NCI-H82 (cell line): ENCODE measurements around the gene POLRMT.
"Not testable (repeated sequence)": the region's sequence is repeated elsewhere in the genome, so short reads cannot be mapped to it uniquely, and the experiment has no call there.

ENCODE experiments used
- DNase-seq: peaks from one replicate; lab custom pipeline; 2025; lab: John Stamatoyannopoulos, UW

POLRMT gene

DNA sequence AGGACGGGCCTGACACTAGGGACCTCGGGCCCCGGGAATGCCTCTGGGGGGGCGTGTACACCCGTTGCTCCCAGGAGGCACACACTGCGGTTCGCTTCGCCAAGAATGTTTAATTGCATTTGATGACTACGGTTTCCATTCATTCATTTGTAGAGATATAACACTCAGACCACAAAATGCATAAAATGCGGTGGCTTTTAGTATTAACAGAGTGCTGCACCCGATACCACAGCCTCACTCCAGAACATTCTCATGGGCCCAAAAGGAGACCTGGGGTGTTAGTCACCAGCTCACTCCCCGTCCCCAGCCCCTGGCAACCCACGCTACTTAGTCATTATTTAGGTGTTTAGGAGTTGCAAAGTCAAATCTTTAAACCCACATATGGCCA, 21.9 kb downstream of the POLRMT start:
- no peak for DNase-seq

GRCh38 chr19:610801-611480, 22.4 kb downstream of the POLRMT start:
- DNase-seq: peak; percentile 87

DNA sequence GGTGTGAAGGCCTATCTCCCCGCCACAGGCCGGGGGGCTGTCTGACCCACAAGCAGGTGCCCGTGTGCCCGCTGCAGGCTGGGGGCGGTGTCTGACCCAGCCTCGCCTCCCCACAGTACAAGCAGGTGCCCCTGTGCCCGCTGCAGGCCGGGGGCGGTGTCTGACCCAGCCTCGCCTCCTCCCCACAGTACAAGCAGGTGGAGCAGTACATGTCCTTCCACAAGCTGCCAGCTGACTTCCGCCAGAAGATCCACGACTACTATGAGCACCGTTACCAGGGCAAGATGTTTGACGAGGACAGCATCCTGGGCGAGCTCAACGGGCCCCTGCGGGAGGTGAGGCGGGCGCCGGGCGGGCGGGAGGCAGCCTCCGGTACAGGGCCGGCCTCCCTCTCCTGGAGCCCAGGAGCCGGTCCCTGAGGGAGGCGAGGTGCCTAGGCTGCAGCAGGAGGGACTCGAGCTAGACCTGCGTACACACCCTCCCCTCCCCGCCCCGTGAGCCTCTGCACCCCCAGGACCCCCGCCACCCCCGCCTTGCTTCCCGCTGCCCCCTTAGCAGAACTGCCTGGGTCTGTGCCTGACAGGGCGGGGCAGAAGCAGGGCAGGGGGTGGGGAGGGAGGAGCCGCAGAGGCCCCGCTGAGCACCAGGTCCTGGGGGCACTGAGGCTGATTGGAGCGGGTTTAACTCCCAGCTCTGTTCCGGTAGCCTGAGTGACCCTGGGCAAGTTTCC, 23.1 kb downstream of the POLRMT start:
- DNase-seq: no peak

GRCh38 chr19:609004-609346, 24.4 kb downstream of the POLRMT start:
- no peak for DNase-seq

GRCh38 chr19:608155-609003, 25.0 kb downstream of the POLRMT start:
- no peak for DNase-seq

- DNase-seq: no peak
Measured at GRCh38 chr19:607301-608154, 25.8 kb downstream of the POLRMT start.

DNA sequence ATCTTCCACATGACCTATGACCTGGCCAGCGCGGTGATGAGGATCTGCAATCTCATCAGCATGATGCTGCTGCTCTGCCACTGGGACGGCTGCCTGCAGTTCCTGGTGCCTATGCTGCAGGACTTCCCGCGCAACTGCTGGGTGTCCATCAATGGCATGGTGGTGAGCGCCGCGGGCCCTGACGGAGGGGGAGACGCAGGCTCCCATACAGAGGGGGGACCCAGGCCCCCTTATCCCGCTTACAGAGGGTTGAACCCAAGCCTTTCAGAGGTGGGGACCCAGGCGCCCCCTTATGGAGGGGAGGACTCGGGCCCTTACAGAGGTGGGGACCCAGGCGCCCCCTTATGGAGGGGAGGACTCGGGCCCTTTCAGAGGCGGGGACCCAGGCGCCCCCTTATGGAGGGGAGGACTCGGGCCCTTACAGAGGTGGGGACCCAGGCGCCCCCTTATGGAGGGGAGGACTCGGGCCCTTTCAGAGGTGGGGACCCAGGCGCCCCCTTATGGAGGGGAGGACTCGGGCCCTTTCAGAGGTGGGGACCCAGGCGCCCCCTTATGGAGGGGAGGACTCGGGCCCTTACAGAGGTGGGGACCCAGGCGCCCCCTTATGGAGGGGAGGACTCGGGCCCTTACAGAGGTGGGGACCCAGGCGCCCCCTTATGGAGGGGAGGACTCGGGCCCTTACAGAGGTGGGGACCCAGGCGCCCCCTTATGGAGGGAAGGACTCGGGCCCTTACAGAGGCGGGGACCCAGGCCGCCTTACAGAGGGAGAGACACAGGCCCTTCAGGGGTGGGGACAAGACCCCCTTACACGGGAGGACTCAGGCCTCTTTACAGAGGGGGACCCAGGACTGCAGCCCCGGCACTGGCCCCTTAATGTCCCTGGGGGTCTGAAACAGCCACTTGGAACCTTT, 28.0 kb downstream of the POLRMT start:
- peak; percentile 63 for DNase-seq

DNA sequence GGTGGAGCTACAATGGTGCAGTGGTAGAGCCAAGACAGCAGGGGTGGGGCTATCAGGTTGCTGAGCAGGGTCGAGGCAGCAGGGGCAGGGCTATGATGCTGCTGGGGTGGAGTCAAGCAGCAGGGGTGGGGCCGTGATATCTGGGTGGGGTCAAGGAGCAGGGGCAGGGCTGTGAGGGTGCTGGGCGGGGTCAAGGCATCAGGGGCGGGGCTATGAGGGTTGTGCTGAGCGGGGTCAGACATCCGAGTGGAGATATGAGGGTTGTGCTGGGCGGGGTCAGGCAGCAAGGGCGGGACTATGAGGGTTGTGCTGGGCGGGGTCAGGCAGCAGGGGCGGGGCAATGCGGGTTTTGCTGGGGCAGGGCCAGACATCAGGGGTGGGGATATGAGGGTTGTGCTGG, 29.0 kb downstream of the POLRMT start:
- DNase-seq: peak; percentile 68

GRCh38 chr19:603779-604178, 29.6 kb downstream of the POLRMT start:
- not testable (repeated sequence) for DNase-seq

- DNase-seq: not testable (repeated sequence)
Measured at GRCh38 chr19:603302-603639, 30.1 kb downstream of the POLRMT start.

DNA sequence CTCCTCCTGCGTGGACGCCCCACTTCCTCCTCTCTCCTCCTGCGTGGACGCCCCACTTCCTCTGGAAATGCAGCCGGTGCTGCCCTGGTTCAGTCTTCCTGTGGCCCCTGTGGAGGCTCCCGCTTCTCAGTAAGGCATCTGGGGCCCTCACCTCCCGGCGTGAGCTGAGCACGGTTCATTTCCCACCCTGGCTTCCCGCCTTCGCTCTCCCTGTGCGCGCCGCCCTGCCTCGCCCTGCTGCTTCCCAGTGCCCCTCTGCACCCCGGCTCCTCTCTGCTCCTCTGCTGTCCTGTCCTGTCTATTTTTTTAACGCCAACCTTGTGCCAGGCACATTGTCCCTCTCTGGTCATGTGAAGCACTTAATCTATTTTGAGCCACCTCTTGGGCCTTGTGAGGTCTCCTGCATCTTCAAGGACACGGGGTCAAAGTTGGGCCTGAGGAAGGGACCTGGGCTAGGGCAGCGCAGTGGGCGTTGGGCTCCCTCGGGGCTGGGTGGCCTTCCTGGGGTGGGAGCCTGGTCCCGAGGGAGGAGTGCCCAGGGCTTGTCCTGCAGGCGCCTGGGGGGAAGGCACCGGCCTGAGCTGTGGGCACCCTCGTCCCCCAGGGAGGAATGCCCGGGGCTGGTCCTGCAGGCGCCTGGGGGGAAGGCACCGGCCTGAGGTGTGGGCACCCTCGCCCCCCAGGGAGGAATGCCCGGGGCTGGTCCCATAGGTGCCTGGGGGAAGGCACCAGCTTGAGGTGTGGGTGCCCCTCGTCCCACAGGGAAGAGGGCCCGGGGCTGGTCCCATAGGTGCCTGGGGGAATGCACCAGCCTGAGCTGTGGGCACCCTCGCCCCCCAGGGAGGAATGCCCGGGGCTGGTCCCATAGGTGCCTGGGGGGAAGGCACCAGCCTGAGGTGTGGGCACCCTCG, 30.7 kb downstream of the POLRMT start:
- no peak for DNase-seq

GRCh38 chr19:601790-602189, 31.5 kb downstream of the POLRMT start:
- no peak for DNase-seq

- no peak for DNase-seq
Measured at GRCh38 chr19:601310-601709, 32.0 kb downstream of the POLRMT start.

- DNase-seq: no peak
Measured at GRCh38 chr19:597406-598315, 35.7 kb downstream of the POLRMT start.

DNA sequence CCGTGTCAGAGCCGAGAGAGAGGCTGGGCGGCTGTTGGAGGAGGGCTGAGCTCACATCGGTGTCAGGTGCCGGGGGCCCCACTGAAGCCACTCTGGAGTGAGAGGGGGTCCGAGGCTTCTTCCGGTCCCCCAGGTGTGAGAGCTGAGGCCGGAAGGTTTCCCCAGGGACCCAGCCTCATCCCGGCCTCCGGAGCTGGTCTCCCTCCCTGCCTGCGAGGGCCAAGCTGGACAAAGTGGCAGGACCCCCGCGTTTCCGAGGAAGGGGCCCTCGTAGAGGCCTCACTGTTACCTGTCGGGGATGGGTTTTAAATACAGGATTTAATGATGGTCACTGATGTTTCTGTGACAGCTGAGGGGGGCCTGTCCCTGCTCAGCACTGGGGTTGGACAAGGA, 37.1 kb downstream of the POLRMT start:
- no peak for DNase-seq

DNA sequence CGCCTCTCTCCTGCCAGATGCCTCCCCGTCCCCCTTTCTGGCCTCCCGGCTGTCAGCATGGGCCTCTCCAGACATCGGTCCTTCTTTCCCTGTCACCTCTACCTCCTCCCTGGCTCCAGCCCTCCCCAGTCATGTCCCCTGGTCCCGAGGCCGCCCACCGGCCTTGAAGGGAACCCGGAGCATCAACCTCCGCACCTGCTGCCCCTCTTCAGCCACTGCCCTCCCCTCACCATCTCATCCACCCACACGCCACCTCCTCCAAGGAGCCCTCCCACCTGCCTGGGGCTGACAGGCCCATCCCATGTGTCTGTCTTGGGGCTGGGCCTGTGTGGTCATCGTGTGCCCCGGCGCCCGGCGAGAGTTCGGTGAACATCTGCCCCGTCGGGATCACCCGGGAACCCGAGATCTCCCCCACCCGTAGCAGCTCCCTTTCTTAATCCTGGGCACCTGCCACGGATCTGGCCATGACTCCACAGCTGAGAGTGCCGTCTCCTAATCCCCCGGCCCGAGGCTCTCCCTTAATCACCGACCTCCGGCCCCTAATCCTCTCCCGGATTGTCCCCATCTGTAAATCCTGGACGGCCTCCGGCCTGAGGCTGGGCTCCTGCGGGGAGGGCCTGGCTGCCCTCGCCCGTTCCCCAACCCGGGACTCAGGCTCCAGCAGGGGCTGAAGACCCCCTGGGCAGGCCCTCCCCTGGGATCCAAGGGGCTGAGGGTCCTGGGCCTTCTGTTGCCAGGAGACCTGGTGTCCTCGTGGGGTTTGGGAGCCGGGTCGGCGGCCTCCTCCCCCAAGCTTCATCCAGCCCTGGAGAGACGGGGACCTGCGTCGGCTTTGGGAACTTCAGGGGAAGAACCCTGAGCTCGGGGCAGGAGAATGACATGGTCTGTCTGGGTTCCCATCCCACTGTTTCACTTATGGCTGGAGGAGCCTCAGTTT, 37.7 kb downstream of the POLRMT start:
- peak; percentile 93 for DNase-seq

DNA sequence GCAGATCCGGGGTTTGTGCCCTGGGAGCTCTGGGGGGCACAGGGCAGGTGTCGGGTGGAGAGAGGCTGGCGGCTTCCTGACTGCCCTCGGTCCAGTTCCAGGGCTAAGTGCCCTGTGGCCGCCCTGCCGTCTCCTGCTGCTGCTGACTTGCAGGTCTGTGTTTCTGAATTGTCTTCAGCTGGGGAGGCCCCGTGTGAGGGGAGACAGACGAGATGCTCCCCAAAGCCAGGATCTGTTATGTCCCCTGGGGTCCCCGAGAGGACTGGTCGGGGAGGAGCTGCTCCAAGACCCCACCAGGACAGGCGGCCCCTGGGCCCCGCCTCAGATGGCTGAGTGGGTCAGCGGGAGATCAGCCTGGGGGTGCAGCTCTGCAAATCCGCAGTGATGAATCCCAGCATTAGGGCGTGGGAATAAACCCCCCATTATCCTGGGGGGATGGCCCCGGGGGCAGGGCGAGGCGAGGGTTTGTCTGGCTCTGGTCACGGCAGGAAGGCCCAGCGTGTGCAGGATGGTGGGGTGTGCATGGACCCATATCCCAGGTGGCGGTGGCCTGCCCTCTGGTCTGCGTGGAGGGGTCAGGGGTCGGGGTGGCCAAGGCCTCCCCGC, 39.0 kb downstream of the POLRMT start:
- DNase-seq: no peak
